SU-DHL-6 (cell line): ENCODE measurements around the gene RPS6KA1.

Source experiments
- CTCF ChIP-seq: fragments of 200-600 bp; sonication (generic); IDR thresholded peaks from one replicate; pipeline ENCODE4 v1.5.1; 2017; ENCODE audit warnings: antibody characterized with exemption, mild to moderate bottlenecking, low read length, moderate library complexity; ENCODE audit not compliant: insufficient read depth, poor library complexity, severe bottlenecking
- EZH2phosphoT487 ChIP-seq: fragments of 200-600 bp; sonication (generic), shearing (Covaris generic); conservative IDR thresholded peaks from 2 replicates; pipeline ENCODE4 v1.6.1; 2018; ENCODE audit warnings: mild to moderate bottlenecking, antibody characterized with exemption, low read length, moderate library complexity, mixed read lengths

GRCh38 chr1:26616881-26617280, 87.3 kb downstream of the RPS6KA1 start:
- no peak for TF ChIP-seq CTCF
- TF ChIP-seq EZH2phosphoT487 = no peak
